ENCODE results near the gene DNHD1. TPM values are rescaled to one million over a fixed set of nuclear protein-coding genes. Genes with fewer than 3 reads are reported as not detected.

The DNHD1 gene
- total RNA-seq, 1 experiment from 2014 or later, result 13.9 TPM

DNA sequence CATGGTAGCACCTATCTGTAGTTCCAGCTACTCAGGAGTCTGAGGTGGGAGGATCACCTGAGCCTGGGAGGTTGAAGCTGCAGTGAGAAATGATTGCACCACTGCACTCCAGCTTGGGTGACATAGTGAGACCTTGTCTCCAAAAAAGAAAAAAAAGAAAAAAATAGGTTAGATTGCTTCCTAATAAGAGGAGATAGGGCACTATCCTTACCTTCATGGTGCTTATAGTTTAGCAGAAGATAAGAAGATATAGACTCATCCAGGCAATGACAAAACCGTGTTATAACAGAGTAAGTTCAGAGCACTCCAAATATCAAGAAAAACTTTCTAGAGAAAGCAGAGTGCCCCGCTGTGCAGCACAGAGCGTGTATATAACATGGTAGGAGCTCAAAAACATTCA, 64.2 kb downstream of the DNHD1 start:
- Histone ChIP-seq H3K4me1 (replicated peaks; ENCODE audit: insufficient read depth) (no peaks in the 10 kb centered on the region), H3K9me3 (ENCODE audit: insufficient read depth, low read depth) (no peaks in the 10 kb centered on the region), H3K27me3 (ENCODE audit: insufficient read depth, low read depth) (no peaks in the 10 kb centered on the region), H3F3A (ENCODE audit: insufficient read depth, low read depth) (no peaks in the 10 kb centered on the region), H3K79me2 (ENCODE audit: low read depth) (no peaks in the 10 kb centered on the region), H2AFZ (no peak overlapping the region), H3K4me2 (no peak overlapping the region), H3K36me3 (ENCODE audit: low read depth) (no peaks in the 10 kb centered on the region), H3K4me3 (no peak overlapping the region), H3K9me2 (ENCODE audit: insufficient read depth) (no peaks in the 10 kb centered on the region), H4K20me1 (ENCODE audit: insufficient read depth) (no peaks in the 10 kb centered on the region), H3K27ac (no peak overlapping the region)
- intact Hi-C loops (cut with micrococcal nuclease; ENCODE audit: unreplicated experiment), result no loop called here
- ChIA-PET CTCF (no interaction called here), POLR2A (ENCODE audit: unreplicated experiment) (no interaction called here)
- TF ChIP-seq, protein P1, sequence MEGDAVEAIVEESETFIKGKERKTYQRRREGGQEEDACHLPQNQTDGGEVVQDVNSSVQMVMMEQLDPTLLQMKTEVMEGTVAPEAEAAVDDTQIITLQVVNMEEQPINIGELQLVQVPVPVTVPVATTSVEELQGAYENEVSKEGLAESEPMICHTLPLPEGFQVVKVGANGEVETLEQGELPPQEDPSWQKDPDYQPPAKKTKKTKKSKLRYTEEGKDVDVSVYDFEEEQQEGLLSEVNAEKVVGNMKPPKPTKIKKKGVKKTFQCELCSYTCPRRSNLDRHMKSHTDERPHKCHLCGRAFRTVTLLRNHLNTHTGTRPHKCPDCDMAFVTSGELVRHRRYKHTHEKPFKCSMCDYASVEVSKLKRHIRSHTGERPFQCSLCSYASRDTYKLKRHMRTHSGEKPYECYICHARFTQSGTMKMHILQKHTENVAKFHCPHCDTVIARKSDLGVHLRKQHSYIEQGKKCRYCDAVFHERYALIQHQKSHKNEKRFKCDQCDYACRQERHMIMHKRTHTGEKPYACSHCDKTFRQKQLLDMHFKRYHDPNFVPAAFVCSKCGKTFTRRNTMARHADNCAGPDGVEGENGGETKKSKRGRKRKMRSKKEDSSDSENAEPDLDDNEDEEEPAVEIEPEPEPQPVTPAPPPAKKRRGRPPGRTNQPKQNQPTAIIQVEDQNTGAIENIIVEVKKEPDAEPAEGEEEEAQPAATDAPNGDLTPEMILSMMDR (conservative IDR thresholded peaks at IDR 0.05), result no peak
- no peak for TF ChIP-seq EZH2 (IDR thresholded peaks at IDR 0.05; ENCODE audit: low read depth)
- DNase-seq, result no peak
- BruUV-seq (replicated peaks), result no TSS peak

- Histone ChIP-seq H3K27ac (no peak overlapping the region), H3K9me2 (ENCODE audit: insufficient read depth) (no peaks in the 10 kb centered on the region), H3K27me3 (ENCODE audit: insufficient read depth, low read depth) (no peaks in the 10 kb centered on the region), H3K9me3 (ENCODE audit: insufficient read depth, low read depth) (no peaks in the 10 kb centered on the region), H3K4me2 (no peak overlapping the region), H4K20me1 (ENCODE audit: insufficient read depth) (no peaks in the 10 kb centered on the region), H3K79me2 (ENCODE audit: low read depth) (no peaks in the 10 kb centered on the region), H3K36me3 (ENCODE audit: low read depth) (no peaks in the 10 kb centered on the region), H2AFZ (no peak overlapping the region), H3K4me3 (no peak overlapping the region), H3K4me1 (replicated peaks; ENCODE audit: insufficient read depth) (no peaks in the 10 kb centered on the region), H3F3A (ENCODE audit: insufficient read depth, low read depth) (no peaks in the 10 kb centered on the region)
- intact Hi-C loops (cut with micrococcal nuclease; ENCODE audit: unreplicated experiment), result no loop called here
- TF ChIP-seq, protein P1 (conservative IDR thresholded peaks at IDR 0.05), result no peak
- CTCF ChIA-PET, result no interaction called here
- no TSS peak for BruUV-seq (replicated peaks)
- DNase-seq, result no peak
- POLR2A ChIA-PET (ENCODE audit: unreplicated experiment), result no interaction called here
Observed at GRCh38 chr11:6563121-6563619, 66.1 kb downstream of the DNHD1 start.

DNA sequence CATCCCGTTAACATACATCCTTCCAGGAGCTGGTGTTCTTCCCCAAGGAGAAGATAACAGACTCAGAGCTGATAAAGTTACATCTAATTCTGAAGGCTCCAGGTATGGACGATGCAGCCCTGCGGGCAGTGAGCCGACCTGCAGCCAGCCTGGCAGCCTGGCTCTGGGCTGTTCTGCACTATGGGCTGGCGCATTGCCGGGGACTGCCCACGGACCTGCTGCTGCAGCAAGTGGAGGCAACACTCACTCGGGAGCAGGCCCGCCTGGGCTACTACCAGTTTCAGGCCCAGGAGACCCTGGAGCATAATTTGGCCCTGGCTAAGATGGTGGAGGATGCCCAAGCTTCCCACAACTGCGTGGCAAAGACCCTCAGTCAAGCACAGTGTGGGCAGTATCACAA, 66.6 kb downstream of the DNHD1 start:
- H3K9me2 ChIP-seq (ENCODE audit: insufficient read depth), result no peaks in the 10 kb centered on the region
- no peak overlapping the region for H3K27ac ChIP-seq
- no peaks in the 10 kb centered on the region for H3K27me3 ChIP-seq (ENCODE audit: insufficient read depth, low read depth)
- no peak for DNase-seq
- no peaks in the 10 kb centered on the region for H3K79me2 ChIP-seq (ENCODE audit: low read depth)
- H3K9me3 ChIP-seq (ENCODE audit: insufficient read depth, low read depth), result no peaks in the 10 kb centered on the region
- no peak overlapping the region for H3K4me2 ChIP-seq
- H3K36me3 ChIP-seq (ENCODE audit: low read depth), result no peaks in the 10 kb centered on the region
- H3K4me1 ChIP-seq (replicated peaks; ENCODE audit: insufficient read depth), result no peaks in the 10 kb centered on the region
- TF ChIP-seq, protein P1 (conservative IDR thresholded peaks at IDR 0.05), result no peak
- no peak for TF ChIP-seq EZH2 (IDR thresholded peaks at IDR 0.05; ENCODE audit: low read depth)
- H3F3A ChIP-seq (ENCODE audit: insufficient read depth, low read depth), result no peaks in the 10 kb centered on the region
- CTCF ChIA-PET, result no interaction called here
- H4K20me1 ChIP-seq (ENCODE audit: insufficient read depth), result no peaks in the 10 kb centered on the region
- H2AFZ ChIP-seq, result no peak overlapping the region
- intact Hi-C loops (cut with micrococcal nuclease; ENCODE audit: unreplicated experiment), result no loop called here
- BruUV-seq (replicated peaks), result no TSS peak
- POLR2A ChIA-PET (ENCODE audit: unreplicated experiment), result no interaction called here
- H3K4me3 ChIP-seq, result no peak overlapping the region

Measured in PC-9 (cell line).